GM21526 (cell line): Measurements from ENCODE around the gene KCNK17.

Experiments used
- ATAC-seq: cut with Tn5 transposase; IDR thresholded peaks from one replicate; pipeline ENCODE4 v1.9.1; 2021; ENCODE audit warnings: moderate library complexity; ENCODE audit not compliant: unreplicated experiment, low FRiP score

Gene KCNK17

DNA sequence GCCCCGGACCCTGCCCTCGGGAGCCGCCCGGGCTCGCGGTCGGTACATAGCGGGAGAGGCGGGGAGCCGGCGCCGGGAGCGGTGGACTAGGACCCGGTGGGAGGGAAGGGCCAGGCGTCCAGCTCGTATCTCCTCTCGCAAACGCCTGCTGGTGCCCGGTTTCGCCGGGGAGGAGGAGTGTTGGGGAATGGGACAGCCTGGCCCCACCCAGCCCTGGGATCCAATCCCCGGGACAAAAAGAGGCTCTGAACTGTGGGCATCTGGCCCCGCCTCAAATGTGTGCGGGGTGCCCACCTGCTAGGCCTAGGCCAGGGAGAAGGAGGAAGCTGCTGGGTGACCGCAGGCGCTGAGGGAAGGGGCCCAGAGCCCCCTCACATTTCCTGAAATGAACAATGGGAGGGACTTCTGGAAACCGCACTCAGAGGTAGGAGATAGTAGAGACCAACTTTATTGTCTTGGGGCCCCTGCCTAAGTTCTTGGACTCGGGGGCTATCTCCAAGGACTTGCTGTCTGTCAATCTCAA, at the start of gene KCNK17:
TSS of gene KCNK17 (minus strand) at position 147 of the 523 bp plus-strand sequence. CDS start at position 48, 99 bp downstream.
- ATAC-seq: no peak

DNA sequence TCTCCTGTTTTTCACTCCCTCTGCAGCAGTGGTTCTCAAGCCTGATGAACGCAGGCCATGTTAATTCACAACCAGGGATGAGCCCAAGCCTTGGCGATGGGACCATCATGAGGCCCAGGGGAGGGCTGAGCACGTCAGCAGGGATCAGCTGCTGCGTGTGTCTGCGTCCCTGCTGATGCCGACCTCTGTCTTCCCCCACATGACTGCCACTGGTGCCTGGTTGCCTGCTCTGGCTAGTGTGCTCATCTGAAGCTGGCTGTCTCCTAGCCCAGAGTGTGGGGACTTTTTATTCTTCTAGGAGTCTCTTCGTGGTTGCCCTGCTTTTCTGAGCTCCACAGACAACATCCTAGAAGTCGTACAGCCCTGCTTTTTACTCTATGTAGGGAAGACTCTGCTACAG, 49.1 kb upstream of the KCNK17 start:
- no peak for ATAC-seq

GRCh38 chr6:39362487-39362865, 48.3 kb upstream of the KCNK17 start:
- no peak for ATAC-seq

- no peak for ATAC-seq
These were observed 47.7 kb upstream of the KCNK17 start for GRCh38 chr6:39361657-39362486.

GRCh38 chr6:39360378-39360777, 46.2 kb upstream of the KCNK17 start:
- ATAC-seq: no peak

DNA sequence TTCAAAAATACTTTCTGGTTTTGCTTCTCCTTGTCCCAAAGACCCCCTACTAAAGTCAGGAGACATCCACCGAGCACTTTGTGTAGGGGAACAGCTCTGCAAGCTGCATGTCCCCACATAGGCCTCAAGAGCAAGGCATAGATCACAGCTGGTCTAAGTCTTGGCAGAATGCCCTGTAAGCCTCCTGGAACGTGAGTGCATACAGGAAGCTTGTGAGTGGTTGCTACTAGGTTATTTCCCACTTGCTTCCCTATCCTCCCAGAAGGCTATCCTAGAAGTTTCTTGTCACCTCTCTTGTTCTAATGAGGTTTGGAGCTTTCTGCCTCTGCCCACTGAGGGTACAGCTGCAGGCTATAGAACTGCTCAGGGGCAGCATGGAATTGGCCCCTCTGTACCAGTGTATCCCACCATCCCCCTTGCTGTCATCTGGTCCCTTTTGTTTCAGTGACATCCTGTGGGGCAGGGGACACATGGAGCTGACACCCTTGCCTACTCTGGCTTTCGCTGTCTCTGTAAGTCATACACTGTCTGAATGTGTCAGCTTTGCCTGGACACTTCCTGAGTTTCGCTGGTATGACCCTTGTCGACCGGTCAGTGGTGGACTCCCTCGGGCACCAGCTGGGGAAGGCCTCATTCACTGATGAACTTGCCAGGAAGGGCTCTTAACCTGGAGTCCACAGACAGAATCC, 43.9 kb upstream of the KCNK17 start:
- ATAC-seq: no peak

GRCh38 chr6:39353698-39354315, 39.6 kb upstream of the KCNK17 start:
- ATAC-seq: no peak

GRCh38 chr6:39350723-39351505, 36.7 kb upstream of the KCNK17 start:
- no peak for ATAC-seq

GRCh38 chr6:39348740-39349139, 34.5 kb upstream of the KCNK17 start:
- no peak for ATAC-seq

GRCh38 chr6:39347906-39348585, 33.8 kb upstream of the KCNK17 start:
- ATAC-seq: no peak

DNA sequence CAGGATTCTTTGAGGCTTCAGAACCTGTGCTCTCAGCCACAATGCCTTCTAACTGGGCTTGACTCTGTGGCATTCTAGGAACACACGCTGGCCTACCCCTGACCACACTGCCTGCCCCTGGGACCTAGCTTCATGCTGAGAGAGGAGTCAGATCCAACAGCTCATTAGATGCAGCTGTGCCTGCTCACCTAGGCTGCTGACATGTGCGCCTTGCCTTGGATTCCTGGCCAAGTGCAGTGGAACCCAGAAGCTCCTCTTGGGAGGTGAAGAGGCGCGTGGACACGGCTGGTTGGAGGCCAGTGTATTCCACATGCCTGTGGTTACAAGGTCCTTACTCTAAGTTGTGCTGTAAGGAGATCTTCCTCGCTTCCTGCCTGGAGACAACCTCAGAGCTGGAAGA, 33.0 kb upstream of the KCNK17 start:
- ATAC-seq: no peak

DNA sequence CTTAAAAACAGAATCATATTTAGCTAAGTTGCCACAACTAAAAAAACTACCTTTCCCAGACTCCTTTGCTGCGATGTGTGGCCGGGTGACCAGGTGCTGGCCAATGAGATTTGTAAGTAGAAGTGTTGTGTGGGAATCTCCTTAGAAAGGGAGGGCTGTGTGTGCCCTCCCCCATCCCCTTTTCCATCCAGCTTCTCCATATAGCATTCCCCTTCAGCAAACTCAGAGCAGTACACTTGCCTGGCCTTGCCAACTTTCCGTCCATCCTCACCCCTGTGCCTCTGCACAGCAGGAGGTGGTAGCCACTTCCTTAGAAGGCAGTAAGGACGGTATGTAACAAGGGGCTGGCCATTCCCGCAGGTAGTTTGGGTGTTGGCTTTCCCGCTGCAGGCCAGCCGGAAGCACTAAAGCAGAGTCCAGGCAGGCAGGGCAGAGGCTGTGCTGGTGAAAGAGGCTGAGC, 30.6 kb upstream of the KCNK17 start:
- no peak for ATAC-seq

- no peak for ATAC-seq
These were observed 29.2 kb upstream of the KCNK17 start for GRCh38 chr6:39343396-39343870.

DNA sequence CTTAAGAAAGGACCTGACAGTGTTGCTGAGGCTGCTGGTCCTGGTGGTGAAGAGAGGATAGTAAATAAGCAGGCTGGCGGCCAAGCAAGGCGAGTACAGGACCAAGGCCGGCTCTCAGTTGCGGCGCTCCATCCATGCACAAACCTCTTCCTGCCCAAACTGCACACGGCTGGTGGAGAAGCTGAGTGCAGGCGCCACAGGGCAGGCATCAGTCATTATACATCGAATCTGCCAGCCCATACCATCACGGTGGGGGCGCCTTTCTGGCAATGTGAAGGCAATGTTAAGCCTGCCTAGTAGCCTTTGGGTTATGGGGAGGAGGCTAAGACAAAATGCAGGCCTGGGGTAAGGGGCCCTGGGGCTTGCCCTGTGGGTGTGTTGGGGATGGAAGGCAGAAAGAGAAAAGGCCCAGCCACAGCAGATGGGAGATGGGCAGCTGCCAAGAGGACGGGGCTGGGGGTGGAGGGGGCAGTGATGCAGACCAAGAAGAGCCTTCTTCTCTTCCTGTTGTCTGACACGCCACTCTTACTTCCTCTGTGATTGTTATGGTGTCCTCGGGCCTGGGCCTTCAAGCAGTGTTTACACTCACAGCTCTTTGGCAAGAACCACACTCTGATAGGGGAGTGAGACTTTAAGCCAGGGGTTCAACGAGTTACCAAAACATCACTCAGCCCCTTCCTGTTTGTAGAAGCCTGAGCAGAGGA, 28.6 kb upstream of the KCNK17 start:
- ATAC-seq: no peak

- no peak for ATAC-seq
These were observed 27.7 kb upstream of the KCNK17 start for GRCh38 chr6:39341937-39342336.

DNA sequence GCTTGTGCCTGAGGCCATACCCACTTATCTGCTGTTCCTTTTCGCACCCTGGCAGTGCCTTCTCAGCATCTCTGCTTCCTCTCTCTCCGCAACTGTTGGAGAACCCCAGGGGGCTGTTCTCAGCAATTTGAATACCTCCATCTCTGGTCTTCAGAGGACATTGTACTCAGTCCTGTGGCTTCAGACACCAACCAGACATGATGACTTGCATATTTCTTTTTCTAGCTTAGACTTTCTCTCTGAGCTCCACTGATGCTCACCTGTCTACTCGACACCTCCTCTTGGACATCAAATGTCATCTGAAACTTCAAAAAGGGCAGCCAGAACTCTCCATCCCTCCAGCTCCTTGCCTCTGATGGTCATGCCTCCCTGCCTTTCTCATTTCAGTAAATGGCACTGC, 27.1 kb upstream of the KCNK17 start:
- ATAC-seq: no peak

- no peak for ATAC-seq
These were observed 25.8 kb upstream of the KCNK17 start for GRCh38 chr6:39339868-39340550.

GRCh38 chr6:39339096-39339867, 25.1 kb upstream of the KCNK17 start:
- ATAC-seq: no peak
